NCI-H1092 (cell line): Measurements from ENCODE around the gene TEX48.

Experiments used
- DNase-seq: peaks from one replicate; lab custom pipeline; 2025; lab: John Stamatoyannopoulos, UW

TEX48 gene

DNA sequence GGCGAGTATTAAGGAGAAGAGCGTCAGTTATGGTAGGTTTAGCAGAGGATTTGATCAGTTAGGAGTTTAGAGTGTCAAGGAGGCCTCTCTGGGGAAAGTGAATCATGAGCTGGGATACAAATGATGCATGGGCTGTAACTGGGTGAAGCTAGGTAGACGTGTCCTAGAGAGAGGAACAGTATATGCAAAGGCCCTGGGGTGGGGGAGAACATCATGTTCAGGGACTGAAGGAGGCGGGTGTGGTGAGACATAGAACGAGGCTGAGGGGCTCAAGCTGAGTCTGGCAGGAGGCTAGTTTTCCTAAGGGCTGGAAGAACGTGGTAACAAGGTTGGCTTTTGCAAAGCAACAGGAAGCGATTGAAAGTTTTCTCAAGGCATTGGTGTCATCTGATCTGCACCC is 60.4 kb downstream of the TEX48 start:
- DNase-seq, result no peak

DNA sequence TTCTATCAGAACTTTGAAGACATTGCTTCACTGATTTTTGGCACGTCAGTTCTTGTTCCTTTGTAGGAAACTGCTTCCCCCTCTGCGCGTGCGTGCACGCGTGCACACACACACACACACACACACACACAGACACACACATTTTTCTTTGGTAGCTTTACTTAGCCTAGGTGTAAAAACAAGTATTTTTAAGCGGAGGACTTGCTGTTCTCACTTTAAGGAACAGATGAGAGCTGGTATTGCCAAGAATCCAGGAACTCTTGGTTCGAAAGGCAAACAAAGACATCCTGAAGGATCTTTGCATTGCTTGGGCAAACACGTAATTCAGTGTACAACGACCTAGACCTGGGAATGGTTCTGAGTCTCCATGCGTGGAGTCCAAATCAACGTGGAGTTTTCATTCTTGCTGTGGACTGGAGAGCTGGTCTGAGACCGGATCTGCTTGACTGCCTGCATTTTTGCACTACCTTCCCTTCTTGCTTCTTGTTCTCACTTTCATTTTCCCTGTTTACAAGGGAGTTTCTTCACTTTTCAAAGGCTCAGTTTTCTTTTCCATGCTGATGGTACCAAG is 62.7 kb downstream of the TEX48 start:
- DNase-seq, result no peak

DNA sequence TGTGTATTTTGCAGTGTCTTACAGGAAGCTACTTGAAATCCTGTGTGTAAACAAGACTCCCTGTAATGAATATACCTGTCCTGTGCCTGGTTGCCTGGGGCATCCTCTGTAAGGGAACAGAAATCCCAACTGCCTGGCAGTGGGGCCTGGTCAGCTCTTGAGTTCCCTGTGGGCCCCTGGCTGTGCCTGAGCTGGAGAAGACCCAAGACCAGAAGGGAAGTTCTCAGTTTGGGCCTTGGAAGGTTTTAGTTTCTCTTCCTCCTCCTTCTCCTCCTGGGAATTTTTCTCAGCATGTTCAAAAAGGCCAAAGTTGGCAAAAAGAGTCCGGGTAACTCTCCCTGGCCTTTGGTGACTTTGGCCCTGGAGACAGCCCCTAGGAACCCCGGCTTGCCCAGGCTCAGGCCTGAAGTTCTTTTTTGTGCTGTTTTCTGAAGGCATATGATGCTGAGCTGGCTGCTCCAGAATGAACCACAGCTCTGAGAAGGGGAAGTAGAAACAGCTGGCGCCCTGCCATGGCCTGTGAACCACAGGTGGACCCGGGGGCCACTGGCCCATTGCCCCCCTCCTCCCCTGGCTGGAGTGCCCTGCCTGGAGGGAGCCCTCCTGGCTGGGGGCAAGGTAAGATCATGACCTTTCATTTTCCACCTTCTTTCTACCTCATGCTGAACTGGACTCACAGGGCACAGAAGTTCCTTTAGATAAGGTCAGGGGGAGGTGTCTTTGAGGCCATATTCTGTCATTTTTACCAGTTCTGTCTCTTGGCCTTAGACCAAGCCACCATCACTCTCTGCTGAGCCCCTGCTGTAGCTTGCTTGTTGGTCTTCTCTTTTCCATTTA is 65.1 kb downstream of the TEX48 start:
- no peak for DNase-seq
